Neutrophil (primary cell): ENCODE measurements around the gene CDC73.

Source experiments
- H3K27ac ChIP-seq: fragments of 200-600 bp; sonication (generic); 2 replicates; pipeline ENCODE4 v1.5.1; 2016; ENCODE audit warnings: mild to moderate bottlenecking, moderate library complexity
- H3K27me3 ChIP-seq: fragments of 200-600 bp; sonication (generic); 2 replicates; pipeline ENCODE4 v1.6.0; 2016; ENCODE audit warnings: mild to moderate bottlenecking
- H3K36me3 ChIP-seq: fragments of 200-600 bp; sonication (generic); 2 replicates; pipeline ENCODE4 v1.5.1; 2017
- H3K4me1 ChIP-seq, 2 experiments: fragments of 200-600 bp in 1 of 2; sonication (generic) in 1 of 2; 1 replicate in 1 of 2; 2 replicates in 1 of 2; pipeline versions ENCODE4 v1.5.1 to v1.6.1; 2013 to 2016; ENCODE audit warnings: low read depth in 1 of 2, low read length in 1 of 2, mild to moderate bottlenecking in 1 of 2, moderate library complexity in 1 of 2; ENCODE audit not compliant: control insufficient read depth in 1 of 2, insufficient read depth in 1 of 2
- H3K4me3 ChIP-seq, 2 experiments: fragments of 200-600 bp in 1 of 2; sonication (generic) in 1 of 2; 1 replicate in 1 of 2; 2 replicates in 1 of 2; pipeline ENCODE4 v1.5.1; 2013 to 2016; ENCODE audit warnings: low read depth in 1 of 2, low read length in 1 of 2, mild to moderate bottlenecking in 1 of 2, moderate library complexity in 1 of 2
- H3K9me3 ChIP-seq: fragments of 200-600 bp; sonication (generic); 2 replicates; pipeline ENCODE4 v1.5.1; 2016
- CTCF ChIP-seq: fragments of 200-600 bp; sonication (generic); IDR thresholded peaks from 2 replicates; pipeline ENCODE4 v1.5.1; 2016; ENCODE audit warnings: antibody characterized with exemption

The CDC73 gene

GRCh38 chr1:193249187-193249586 is 127.4 kb downstream of the CDC73 start:
- Histone ChIP-seq H3K4me3 (no peak overlapping the region), H3K27ac (no peak overlapping the region), H3K9me3 (no peaks in the 10 kb centered on the region), H3K36me3 (peaks cover 34% of the 10 kb centered on the region), H3K27me3 (no peaks in the 10 kb centered on the region), H3K4me1 (no peaks in the 10 kb centered on the region)
- no peak for TF ChIP-seq CTCF

GRCh38 chr1:193251950-193252349 is 130.1 kb downstream of the CDC73 start:
- Histone ChIP-seq H3K4me1 (no peaks in the 10 kb centered on the region), H3K9me3 (no peaks in the 10 kb centered on the region), H3K36me3 (peaks cover 34% of the 10 kb centered on the region), H3K27me3 (no peaks in the 10 kb centered on the region), H3K4me3 (no peak overlapping the region), H3K27ac (no peak overlapping the region)
- TF ChIP-seq CTCF = no peak

GRCh38 chr1:193256019-193256418 is 134.2 kb downstream of the CDC73 start:
- Histone ChIP-seq H3K27ac (no peak overlapping the region), H3K27me3 (no peaks in the 10 kb centered on the region), H3K9me3 (no peaks in the 10 kb centered on the region), H3K4me1 (no peaks in the 10 kb centered on the region), H3K4me3 (no peak overlapping the region), H3K36me3 (peaks cover 11% of the 10 kb centered on the region)
- TF ChIP-seq CTCF = no peak

- Histone ChIP-seq H3K36me3 (peaks cover 14% of the 10 kb centered on the region), H3K4me1 (no peaks in the 10 kb centered on the region), H3K27ac (no peak overlapping the region), H3K4me3 (no peak overlapping the region), H3K27me3 (no peaks in the 10 kb centered on the region), H3K9me3 (no peaks in the 10 kb centered on the region)
- TF ChIP-seq CTCF = no peak
Observed at GRCh38 chr1:193259636-193260035, 137.8 kb downstream of the CDC73 start.

- Histone ChIP-seq H3K36me3 (peaks cover 14% of the 10 kb centered on the region), H3K4me1 (no peaks in the 10 kb centered on the region), H3K4me3 (no peak overlapping the region), H3K27ac (no peak overlapping the region), H3K9me3 (no peaks in the 10 kb centered on the region), H3K27me3 (no peaks in the 10 kb centered on the region)
- TF ChIP-seq CTCF = no peak
Observed at GRCh38 chr1:193260056-193260745, 138.4 kb downstream of the CDC73 start.
